Adipose tissue (tissue), 3 donors: Measurements from ENCODE around the gene LMF1. TPM values are rescaled to one million over a fixed set of nuclear protein-coding genes. Genes with fewer than 3 reads are reported as not detected.

Experiments used
- H3K27ac ChIP-seq: one replicate; pipeline ENCODE4 v1.5.1; 2013; ENCODE audit warnings: low read depth, low read length
- WGBS, 3 donors: extraction: QIAGEN DNeasy Blood & Tissue Kit; methylation state at CpG; one replicate each; pipeline ENCODE4 v1.1.7; 2013; 5-methylcytosine and 5-hydroxymethylcytosine counted together
- polyA plus RNA-seq, 3 donors: library from polyadenylated mRNA; stranded (reverse); fragments of 200-250 nt; gene quantifications; one replicate each; pipeline ENCODE4 v1.2.3, GENCODE V29; 2013
- donor health status: healthy with polysubstance abuse.
- donor health status: Bipolar disorder and iron deficiency.
- donor health status: healthy.

The LMF1 gene
- polyA plus RNA-seq, 3 donors: 8.7 to 13.0 (median 12.3) TPM

GRCh38 chr16:856101-856500 lies 114.7 kb downstream of the LMF1 start:
- no peak overlapping the region for H3K27ac ChIP-seq
- 95 to 99% (median 98%) methylated on average over 12 of the region's 12 CpGs for WGBS, 3 donors

GRCh38 chr16:855471-855870 lies 115.3 kb downstream of the LMF1 start:
- 92 to 96% (median 93%) methylated on average over 11 to 13 of the region's 13 CpGs for WGBS, 3 donors
- H3K27ac ChIP-seq: no peak overlapping the region

- H3K27ac ChIP-seq: no peak overlapping the region
- WGBS, 3 donors: 89 to 91% (median 91%) methylated on average over 20 to 23 of the region's 23 CpGs
Observed at GRCh38 chr16:854808-855410, 115.9 kb downstream of the LMF1 start.

DNA sequence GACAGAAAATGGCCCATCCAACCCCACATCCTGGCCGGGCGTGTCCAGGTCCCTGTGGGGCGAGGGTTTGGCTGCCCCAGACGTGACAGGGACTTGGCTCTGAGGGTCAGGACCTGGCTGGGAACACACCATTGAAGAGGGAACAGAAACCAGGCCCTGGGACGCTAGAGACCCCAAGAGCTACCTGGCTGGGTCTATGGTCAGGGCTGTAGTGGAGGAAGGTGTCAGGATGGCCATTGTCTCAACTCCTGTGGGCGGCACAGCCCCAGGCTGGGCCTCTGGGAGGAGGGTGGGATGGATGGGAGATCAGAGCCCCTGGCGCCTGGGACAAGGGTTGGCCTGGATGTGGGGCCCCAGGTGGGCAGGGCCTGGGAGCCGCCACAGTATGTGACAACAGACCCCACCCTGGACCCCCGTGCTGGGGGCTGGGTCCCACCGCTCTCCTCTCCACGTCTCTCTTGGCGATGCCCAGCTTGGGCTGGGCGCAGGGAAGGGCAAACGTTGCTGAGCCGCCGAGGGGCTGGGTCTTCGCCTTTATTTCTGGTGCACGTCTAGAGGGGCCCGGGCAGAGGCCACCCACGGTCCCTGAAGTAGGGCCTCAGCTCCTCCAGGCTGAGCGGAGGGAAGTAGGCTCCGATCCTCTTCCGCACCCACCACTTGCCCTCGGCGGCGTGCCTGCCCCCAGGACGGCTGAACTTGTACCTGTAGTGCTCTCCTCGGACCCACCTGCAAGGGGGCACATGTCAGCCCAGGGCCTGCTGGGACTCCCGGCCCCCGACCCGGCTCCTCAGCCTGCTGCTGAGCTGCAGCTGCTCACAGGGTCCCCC lies 116.6 kb downstream of the LMF1 start:
- H3K27ac ChIP-seq: no peak overlapping the region
- 91 to 94% (median 94%) methylated on average over 29 to 31 of the region's 31 CpGs for WGBS, 3 donors

GRCh38 chr16:853306-853705 lies 117.5 kb downstream of the LMF1 start:
- H3K27ac ChIP-seq: no peak overlapping the region
- 82 to 84% (median 82%) methylated on average over 11 of the region's 11 CpGs for WGBS, 3 donors

DNA sequence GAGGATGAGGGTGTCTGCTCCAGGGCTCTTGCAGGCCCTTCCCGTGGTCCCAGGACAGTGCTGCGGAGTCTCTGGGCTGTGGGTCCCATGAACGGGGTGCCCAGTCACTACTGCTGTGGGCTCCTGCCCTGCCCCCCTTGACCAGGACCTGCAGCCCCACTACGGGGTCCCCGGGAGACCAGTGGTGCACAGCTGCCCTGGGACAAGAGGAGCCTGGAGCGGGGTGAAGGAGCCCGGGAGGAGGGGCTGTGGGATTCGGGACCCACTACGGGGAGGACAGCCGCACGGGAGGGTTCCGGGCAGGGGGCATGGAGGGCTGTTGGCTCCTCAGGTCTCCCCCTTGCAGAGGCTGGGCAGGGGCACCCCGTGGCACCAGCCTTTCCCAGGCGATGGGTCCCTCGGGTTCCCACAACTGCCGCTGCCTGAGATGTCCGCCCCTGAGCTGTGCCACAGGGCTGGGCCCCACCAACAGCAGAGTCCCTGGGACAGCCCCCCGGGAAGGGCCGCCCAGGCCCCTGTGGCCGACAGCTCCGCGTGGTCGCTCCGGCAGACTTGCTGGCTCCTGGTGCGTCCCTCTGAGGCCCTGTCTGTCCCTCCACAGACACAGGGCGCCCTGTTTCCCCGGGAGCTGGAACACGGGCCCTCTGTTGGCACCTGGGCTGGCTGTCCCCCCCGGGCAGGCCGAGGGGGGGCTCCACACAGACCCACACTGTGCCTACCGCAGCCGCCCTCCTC lies 118.2 kb downstream of the LMF1 start:
- 89 to 93% (median 92%) methylated on average over 29 to 32 of the region's 32 CpGs for WGBS, 3 donors
- H3K27ac ChIP-seq: no peak overlapping the region

GRCh38 chr16:851871-852270 lies 118.9 kb downstream of the LMF1 start:
- 77 to 87% (median 80%) methylated on average over 16 to 17 of the region's 17 CpGs for WGBS, 3 donors
- no peak overlapping the region for H3K27ac ChIP-seq

DNA sequence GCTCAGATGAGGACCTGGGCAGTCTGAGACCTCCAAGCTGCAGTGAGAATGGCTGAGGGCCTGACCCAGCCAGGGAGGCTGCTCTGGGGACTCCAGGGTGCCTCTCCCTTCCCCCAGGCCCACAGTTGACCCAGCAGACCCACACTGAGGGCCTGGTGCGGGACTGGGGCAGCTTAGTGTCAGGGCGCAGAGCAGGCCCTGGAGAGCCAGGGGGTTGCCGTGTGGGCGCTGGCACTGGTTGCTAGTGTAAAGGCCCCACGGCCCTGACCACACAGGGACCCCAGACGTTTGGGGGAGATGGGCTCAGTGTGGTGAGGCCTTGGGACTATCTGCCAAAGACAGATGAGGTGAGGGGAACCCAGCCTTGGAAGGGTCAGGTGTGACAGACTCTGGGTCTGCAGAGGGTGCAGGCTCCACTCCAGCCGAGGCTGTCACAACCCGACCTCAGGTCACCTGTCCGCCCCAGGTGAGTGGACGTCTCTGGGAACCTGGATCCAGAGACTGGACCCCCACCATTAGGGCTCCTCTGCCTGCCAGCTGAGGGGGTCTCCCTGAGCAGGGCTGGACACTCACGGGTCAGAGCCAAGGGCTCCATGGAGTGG lies 119.5 kb downstream of the LMF1 start:
- H3K27ac ChIP-seq: no peak overlapping the region
- 87 to 91% (median 90%) methylated on average over 11 of the region's 11 CpGs for WGBS, 3 donors

DNA sequence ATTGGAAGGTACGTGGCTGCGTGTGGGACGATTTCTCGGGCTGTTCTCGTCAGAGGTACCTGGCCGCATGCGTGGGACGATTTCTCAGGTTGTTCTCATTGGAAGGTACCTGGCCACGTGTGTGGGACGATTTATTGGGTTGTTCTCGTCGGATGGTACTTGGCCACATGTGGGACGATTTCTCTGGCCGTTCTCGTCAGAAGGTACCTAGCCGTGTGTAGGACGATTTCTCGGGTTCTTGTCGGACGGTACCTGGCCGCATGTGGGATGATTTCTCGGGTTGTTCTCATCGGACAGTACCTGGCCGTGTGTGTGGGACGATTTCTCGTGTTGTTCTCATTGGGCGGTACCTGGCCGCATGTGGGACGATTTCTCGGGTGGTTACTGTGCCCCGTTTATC lies 120.1 kb downstream of the LMF1 start:
- 90 to 93% (median 92%) methylated on average over 31 of the region's 31 CpGs for WGBS, 3 donors
- no peak overlapping the region for H3K27ac ChIP-seq

GRCh38 chr16:848510-849253 lies 122.1 kb downstream of the LMF1 start:
- WGBS, 3 donors: 92 to 94% (median 93%) methylated on average over 44 of the region's 44 CpGs
- H3K27ac ChIP-seq: no peak overlapping the region

DNA sequence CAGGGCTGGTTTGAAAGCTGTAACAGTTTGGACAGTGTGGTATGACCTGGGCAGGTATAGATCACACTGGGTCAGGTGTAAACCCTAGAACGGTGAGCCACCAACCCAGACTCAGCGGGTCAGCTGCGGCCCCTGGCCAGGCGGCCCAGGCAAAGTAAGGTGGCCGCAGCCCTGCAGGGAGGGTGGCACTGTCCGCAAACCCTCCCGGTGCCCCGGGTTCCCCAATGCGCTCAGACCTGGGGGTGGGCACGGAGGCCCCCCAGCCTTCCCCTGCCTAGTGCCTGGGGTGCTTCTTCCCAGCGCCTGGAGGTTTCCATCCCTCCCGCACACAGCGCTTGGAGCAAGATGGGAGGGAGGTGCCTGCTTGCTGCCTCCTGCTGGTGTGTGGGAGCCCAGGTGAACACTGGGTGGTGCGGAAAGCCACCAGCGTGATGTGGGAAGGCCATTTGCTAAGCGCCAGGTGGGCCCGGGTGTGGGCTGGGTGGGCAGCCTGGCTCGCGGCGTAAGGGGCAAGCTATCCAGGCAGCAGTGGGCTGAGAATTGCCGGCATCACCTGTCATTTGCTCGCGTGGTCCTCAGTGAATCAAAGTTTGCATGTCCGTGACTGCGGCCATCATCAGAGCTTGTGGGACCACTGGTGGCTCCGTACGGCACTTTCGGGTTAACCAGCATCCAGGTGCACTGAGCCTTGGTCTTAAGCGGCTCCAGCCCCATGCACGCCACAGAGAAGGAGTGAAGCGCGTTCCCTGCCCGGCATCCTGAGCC lies 122.9 kb downstream of the LMF1 start:
- H3K27ac ChIP-seq: no peak overlapping the region
- 95 to 96% (median 96%) methylated on average over 33 of the region's 33 CpGs for WGBS, 3 donors

DNA sequence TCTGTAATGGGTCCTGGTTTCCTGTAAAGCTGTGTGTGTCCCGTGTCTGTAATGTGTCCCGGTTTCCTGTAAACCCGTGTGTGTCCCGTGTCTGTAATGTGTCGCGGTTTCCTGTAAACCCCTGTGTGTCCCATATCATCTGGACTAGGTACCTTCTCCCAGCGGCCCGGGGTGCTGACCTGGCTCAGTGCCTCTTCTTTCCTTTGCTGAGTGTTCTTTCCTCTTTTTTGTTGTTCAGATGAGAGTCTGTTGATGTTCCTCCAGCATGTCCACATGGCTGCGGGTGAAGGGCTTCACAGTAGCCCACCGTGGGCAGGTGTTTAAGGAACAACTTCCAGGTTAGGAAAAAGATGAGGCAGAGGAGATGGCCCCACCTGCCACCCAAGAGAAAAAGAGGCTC lies 123.6 kb downstream of the LMF1 start:
- WGBS, 3 donors: 86 to 92% (median 88%) methylated on average over 10 of the region's 10 CpGs

GRCh38 chr16:845351-845745 lies 125.4 kb downstream of the LMF1 start:
- H3K27ac ChIP-seq: no peak overlapping the region
- 53 to 75% (median 60%) methylated on average over 26 of the region's 26 CpGs for WGBS, 3 donors

More for the DNA sequence above, 123.6 kb downstream of the LMF1 start:
- H3K27ac ChIP-seq: no peak overlapping the region

- WGBS, 3 donors: 91 to 93% (median 92%) methylated on average over 48 of the region's 48 CpGs
- H3K27ac ChIP-seq: no peak overlapping the region
Observed at GRCh38 chr16:844638-845350, 126.0 kb downstream of the LMF1 start.

- no peak overlapping the region for H3K27ac ChIP-seq
- WGBS, 3 donors: 77 to 87% (median 82%) methylated on average over 20 of the region's 20 CpGs
Observed at GRCh38 chr16:843771-844170, 127.0 kb downstream of the LMF1 start.

DNA sequence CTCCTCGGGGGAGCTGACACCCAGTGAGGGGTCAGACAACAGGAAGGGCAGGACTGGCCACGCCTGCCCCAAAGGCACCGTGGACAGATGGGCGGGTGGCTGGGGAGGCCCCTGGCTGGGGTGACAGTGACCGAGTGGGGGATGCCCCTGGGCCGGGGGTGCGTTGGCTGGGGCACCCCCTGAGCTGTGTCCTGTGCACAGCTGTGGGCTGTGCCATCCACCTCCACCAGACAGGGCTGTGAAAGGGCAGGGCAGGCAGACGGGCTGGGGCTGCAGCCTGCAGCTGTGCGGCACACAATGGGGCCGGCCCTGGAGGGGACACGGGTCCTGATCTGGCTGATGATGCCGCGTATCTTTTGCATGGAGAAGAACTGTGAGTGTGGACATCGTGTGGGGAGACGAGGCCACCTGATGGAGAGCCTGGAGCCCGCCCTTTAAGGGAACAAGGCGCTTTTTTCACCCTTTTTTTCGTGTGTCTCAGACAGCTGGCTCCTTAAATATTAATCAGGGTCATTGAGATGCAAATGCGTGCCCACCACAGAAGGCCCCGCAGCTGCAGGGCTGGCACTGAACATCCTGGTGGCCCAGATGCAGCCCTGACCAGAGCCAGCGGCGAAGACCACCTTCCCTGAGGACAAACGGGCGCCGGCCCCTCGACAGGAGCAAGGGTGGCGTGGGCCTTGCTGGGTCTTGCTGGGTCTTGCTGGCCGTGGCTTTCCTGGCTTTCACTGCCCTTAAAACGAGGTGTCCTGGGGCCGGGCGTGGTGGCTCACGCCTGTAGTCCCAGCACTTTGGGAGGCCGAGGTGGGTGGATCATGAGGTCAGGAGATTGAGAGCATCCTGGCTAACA lies 127.8 kb downstream of the LMF1 start:
- H3K27ac ChIP-seq: no peak overlapping the region
- WGBS, 3 donors: 78 to 84% (median 79%) methylated on average over 33 of the region's 33 CpGs
